HepG2 (cell line): ENCODE results near the gene ANXA2. TPM values are rescaled to one million over a fixed set of nuclear protein-coding genes. Genes with fewer than 3 reads are reported as not detected.

ENCODE experiments used
- ATAC-seq: fragments of 200-7000 bp; cut with Tn5 transposase; 3 replicates; pipeline ENCODE4 v1.9.1; 2020; ENCODE audit warnings: mild to moderate bottlenecking, moderate library complexity
- BruUV-seq: library from RNA; stranded (reverse); fragments of 400-500 nt; replicated peaks from 2 replicates; lab custom pipeline; 2021; lab: Mats Ljungman, UMichigan
- CTCF ChIA-PET: fragments of 300-600 bp; formaldehyde crosslinking; extraction: SDS; loops from one replicate; lab custom pipeline; 2021; ENCODE audit warnings: low total read pairs, inconsistent platforms, low intra/inter-chr PET ratio; lab: Yijun Ruan, JAX
- POLR2A ChIA-PET: fragments of 350-600 bp; sonication (Branson Sonifier 250); formaldehyde crosslinking; loops from one replicate; lab custom pipeline; 2020; ENCODE audit warnings: antibody characterized with exemption, inconsistent platforms; lab: Yijun Ruan, JAX
- DNase-seq: peaks from one replicate; pipeline ENCODE4 v3.0.0-alpha.2; 2015; ENCODE audit warnings: low spot score
- FAIRE-seq: peaks from 3 replicates; lab custom pipeline; 2011; peaks lifted over from hg19 to GRCh38; lab: Jason Lieb, UNC
- H2AFZ ChIP-seq: one replicate; pipeline ENCODE4 v1.6.1; 2011; ENCODE audit warnings: low read length, inconsistent platforms
- H3K27ac ChIP-seq: fragments of 300-600 bp; 3 replicates; pipeline ENCODE4 v1.8.0; 2011; ENCODE audit warnings: mixed run types, mild to moderate bottlenecking, mixed read lengths, low read length, inconsistent platforms; ENCODE audit not compliant: insufficient read depth; ENCODE audit errors: extremely low read length
- H3K27me3 ChIP-seq, 2 experiments: fragments of 200-600 bp in 1 of 2; 2 replicates in 1 of 2; 3 replicates in 1 of 2; pipeline versions ENCODE4 v1.6.0 to v1.8.0; 2011; ENCODE audit warnings: low read length in 2 of 2, mild to moderate bottlenecking in 2 of 2, moderate library complexity in 2 of 2, inconsistent platforms in 1 of 2; ENCODE audit not compliant: insufficient read depth in 2 of 2, control insufficient read depth in 1 of 2
- H3K36me3 ChIP-seq, 2 experiments: fragments of 200-600 bp in 1 of 2; replicated peaks in 1 of 2; 2 replicates in 1 of 2; 3 replicates in 1 of 2; pipeline versions ENCODE4 v1.5.1 to v1.8.0; 2011; ENCODE audit warnings: low read length in 2 of 2, inconsistent platforms in 1 of 2; ENCODE audit not compliant: insufficient read depth in 2 of 2, control insufficient read depth in 1 of 2
- H3K4me1 ChIP-seq: 2 replicates; pipeline ENCODE4 v1.5.1; 2012; ENCODE audit warnings: low read length, inconsistent platforms; ENCODE audit not compliant: insufficient read depth
- H3K4me2 ChIP-seq: 2 replicates; pipeline ENCODE4 v1.6.0; 2011; ENCODE audit warnings: low read depth, low read length, inconsistent platforms
- H3K4me3 ChIP-seq, 3 experiments: fragments of 200-600 bp in 1 of 3; sonication (generic), shearing (Covaris generic) in 1 of 3; replicated peaks in 1 of 3; 2 replicates each; pipeline ENCODE4 v1.5.1; 2011 to 2016; ENCODE audit warnings: low read length in 3 of 3, inconsistent platforms in 2 of 3, low read depth in 2 of 3, mild to moderate bottlenecking in 2 of 3, control low read depth in 1 of 3, mixed read lengths in 1 of 3; ENCODE audit not compliant: insufficient read depth in 1 of 3
- H3K79me2 ChIP-seq: one replicate; pipeline ENCODE4 v1.6.1; 2011; ENCODE audit warnings: low read length, inconsistent platforms; ENCODE audit not compliant: insufficient read depth
- H3K9ac ChIP-seq: 2 replicates; pipeline ENCODE4 v1.6.0; 2011; ENCODE audit warnings: mild to moderate bottlenecking, low read depth, low read length, inconsistent platforms; ENCODE audit not compliant: insufficient read depth
- H3K9me3 ChIP-seq: 2 replicates; pipeline ENCODE4 v1.5.1; 2012; ENCODE audit warnings: mild to moderate bottlenecking, low read length
- H4K20me1 ChIP-seq: 2 replicates; pipeline ENCODE4 v1.6.0; 2011; ENCODE audit warnings: inconsistent platforms, mild to moderate bottlenecking, low read length, moderate library complexity; ENCODE audit not compliant: insufficient read depth
- ETV5 ChIP-seq: IDR thresholded peaks from 2 replicates; pipeline ENCODE4 v1.6.1; 2018; ENCODE audit warnings: missing biosample characterization, missing genetic modification reagents, inconsistent platforms, borderline replicate concordance
- HNRNPL ChIP-seq: fragments of 200-400 bp; formaldehyde crosslinking; IDR thresholded peaks from 2 replicates; pipeline ENCODE4 v1.6.1; 2017; ENCODE audit warnings: mild to moderate bottlenecking, low read depth, low read length
- KDM6A ChIP-seq: IDR thresholded peaks from 2 replicates; pipeline ENCODE4 v1.6.1; 2016; ENCODE audit warnings: low read depth
- MXI1 ChIP-seq: IDR thresholded peaks from 3 replicates; pipeline ENCODE4 v1.6.1; 2012; ENCODE audit warnings: low read depth, low read length, inconsistent platforms, borderline replicate concordance
- MYNN ChIP-seq: sonication (generic); formaldehyde crosslinking; IDR thresholded peaks from 2 replicates; pipeline ENCODE4 v1.4.0; 2020; ENCODE audit warnings: mild to moderate bottlenecking, low read depth, missing genetic modification reagents
- SOX13 ChIP-seq, 3 experiments: fragments of 450-650 bp in 1 of 3; sonication (generic) in 1 of 3; formaldehyde crosslinking in 1 of 3; IDR thresholded peaks in 2 of 3; conservative IDR thresholded peaks in 1 of 3; 2 replicates each; pipeline versions ENCODE4 v1.5.0 to v1.6.1; 2016 to 2020; ENCODE audit warnings: antibody characterized with exemption in 1 of 3, mild to moderate bottlenecking in 1 of 3, missing compliant biosample characterization in 1 of 3, missing genetic modification reagents in 1 of 3, moderate library complexity in 1 of 3
- ZFP36L1 ChIP-seq: sonication (generic); formaldehyde crosslinking; IDR thresholded peaks from 2 replicates; pipeline ENCODE4 v1.8.0; 2022; ENCODE audit warnings: mild to moderate bottlenecking, missing genetic modification reagents, moderate library complexity
- ZNF546 ChIP-seq: sonication (generic); formaldehyde crosslinking; conservative IDR thresholded peaks from 2 replicates; pipeline ENCODE4 v1.8.1; 2023; ENCODE audit warnings: mild to moderate bottlenecking, missing genetic modification reagents
- WGBS: methylation state at CpG from one replicate; pipeline ENCODE4 v1.1.6; 2017; ENCODE audit warnings: low lambda C conversion rate; 5-methylcytosine and 5-hydroxymethylcytosine counted together
- in situ Hi-C: cut with HindIII; loops from 2 replicates; pipeline ENCODE4 v1.10.0; 2017; ENCODE audit warnings: low pct_unique_long_range_greater_than_20kb; ENCODE audit not compliant: extremely low pct_ligation_motif_present
- intact Hi-C: fragments of 100-400 bp; cut with micrococcal nuclease; formaldehyde crosslinking; loops from one replicate; pipeline ENCODE4 v1.10.0; 2022; ENCODE audit not compliant: unreplicated experiment
- polyA plus RNA-seq, 8 experiments: library from polyadenylated mRNA; depleted of rRNA in 3 of 8; stranded (reverse) in 7 of 8; unstranded in 1 of 8; fragments of >200 nt; fragmentation: Illumina TruSeq in 4 of 8; extraction: Trizol in 4 of 8; gene quantifications; 2 replicates each; pipeline versions ENCODE4 v1.2.1 to v1.2.3, GENCODE V29; 2011 to 2016; ENCODE audit warnings: low read depth in 4 of 8, missing spikeins in 1 of 8, mixed read lengths in 1 of 8; ENCODE audit not compliant: insufficient read depth in 1 of 8
- total RNA-seq, 5 experiments: library from RNA; depleted of rRNA; stranded (reverse); fragments of >200 nt; fragmentation: Illumina TruSeq; extraction: Trizol; gene quantifications; 2 replicates each; pipeline ENCODE4 v1.2.3, GENCODE V29; 2016; ENCODE audit warnings: low read depth in 1 of 5
- TF ChIP-seq, protein P1 (sequence below): sonication (generic); formaldehyde crosslinking; conservative IDR thresholded peaks from 2 replicates; pipeline ENCODE4 v1.4.0; 2020; ENCODE audit warnings: missing genetic modification reagents
- TF ChIP-seq, protein P2 (sequence below): sonication (generic); formaldehyde crosslinking; IDR thresholded peaks from 2 replicates; pipeline ENCODE4 v1.5.0; 2020; ENCODE audit warnings: mild to moderate bottlenecking, missing genetic modification reagents
- TF ChIP-seq, protein P3 (sequence below): sonication (generic); formaldehyde crosslinking; IDR thresholded peaks from 2 replicates; pipeline ENCODE4 v1.5.0; 2020; ENCODE audit warnings: missing genetic modification reagents, mild to moderate bottlenecking, borderline replicate concordance

The ANXA2 gene
- total and polyA plus RNA-seq, 2 of the 13 experiments (the other 11 are each of a cell fraction or from before 2014, with no cell fraction given): 196 to 613 TPM

DNA sequence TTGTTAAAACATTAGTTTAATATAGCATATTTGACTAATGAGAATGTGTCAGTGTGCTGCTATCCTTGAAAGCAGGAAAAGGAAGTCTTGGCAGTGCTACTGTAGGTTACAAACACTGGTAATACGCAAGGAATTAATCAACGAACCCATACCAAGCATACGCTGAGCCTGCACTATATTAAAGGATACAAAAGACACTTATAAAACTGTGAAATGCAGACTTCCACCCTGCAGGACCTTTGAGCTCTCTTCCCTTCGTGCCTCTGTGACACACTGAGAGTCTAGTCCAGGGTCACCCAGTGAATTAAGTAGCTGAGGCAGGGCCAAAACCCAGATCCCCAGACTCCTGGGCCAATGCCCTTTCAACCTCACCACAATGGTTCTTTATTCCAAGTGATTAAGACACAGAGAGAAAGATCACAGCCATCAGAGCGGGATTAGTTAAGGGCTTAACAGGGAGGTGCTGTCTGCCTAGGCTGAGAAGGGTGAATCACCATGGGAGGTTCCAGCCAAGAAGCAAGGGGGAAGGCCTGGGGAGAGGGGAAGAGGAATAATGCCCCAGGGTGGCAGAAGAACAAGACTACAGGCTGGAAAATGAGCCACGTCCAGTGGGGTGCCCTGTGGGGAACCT is 6.8 kb downstream of the ANXA2 start (continued):
- TF ChIP-seq, protein P1, sequence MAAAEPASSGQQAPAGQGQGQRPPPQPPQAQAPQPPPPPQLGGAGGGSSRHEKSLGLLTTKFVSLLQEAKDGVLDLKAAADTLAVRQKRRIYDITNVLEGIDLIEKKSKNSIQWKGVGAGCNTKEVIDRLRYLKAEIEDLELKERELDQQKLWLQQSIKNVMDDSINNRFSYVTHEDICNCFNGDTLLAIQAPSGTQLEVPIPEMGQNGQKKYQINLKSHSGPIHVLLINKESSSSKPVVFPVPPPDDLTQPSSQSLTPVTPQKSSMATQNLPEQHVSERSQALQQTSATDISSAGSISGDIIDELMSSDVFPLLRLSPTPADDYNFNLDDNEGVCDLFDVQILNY (CRISPR knock-in tag): no peak
- TF ChIP-seq KDM6A (no peak), ETV5 (no peak), SOX13 (IDR thresholded peaks at IDR 0.05) (no peak), SOX13 (CRISPR knock-in tag; conservative IDR thresholded peaks at IDR 0.05 in 1 of 2, IDR thresholded peaks at IDR 0.05 in 1 of 2) (peak in 1 of 2 experiments; percentile 77; a peak in 2 of 4 replicates), ZNF546 (CRISPR knock-in tag) (no peak)
- TF ChIP-seq, protein P2, sequence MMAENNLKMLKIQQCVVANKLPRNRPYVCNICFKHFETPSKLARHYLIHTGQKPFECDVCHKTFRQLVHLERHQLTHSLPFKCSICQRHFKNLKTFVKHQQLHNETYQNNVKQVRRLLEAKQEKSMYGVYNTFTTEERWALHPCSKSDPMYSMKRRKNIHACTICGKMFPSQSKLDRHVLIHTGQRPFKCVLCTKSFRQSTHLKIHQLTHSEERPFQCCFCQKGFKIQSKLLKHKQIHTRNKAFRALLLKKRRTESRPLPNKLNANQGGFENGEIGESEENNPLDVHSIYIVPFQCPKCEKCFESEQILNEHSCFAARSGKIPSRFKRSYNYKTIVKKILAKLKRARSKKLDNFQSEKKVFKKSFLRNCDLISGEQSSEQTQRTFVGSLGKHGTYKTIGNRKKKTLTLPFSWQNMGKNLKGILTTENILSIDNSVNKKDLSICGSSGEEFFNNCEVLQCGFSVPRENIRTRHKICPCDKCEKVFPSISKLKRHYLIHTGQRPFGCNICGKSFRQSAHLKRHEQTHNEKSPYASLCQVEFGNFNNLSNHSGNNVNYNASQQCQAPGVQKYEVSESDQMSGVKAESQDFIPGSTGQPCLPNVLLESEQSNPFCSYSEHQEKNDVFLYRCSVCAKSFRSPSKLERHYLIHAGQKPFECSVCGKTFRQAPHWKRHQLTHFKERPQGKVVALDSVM (CRISPR knock-in tag): no peak

DNA sequence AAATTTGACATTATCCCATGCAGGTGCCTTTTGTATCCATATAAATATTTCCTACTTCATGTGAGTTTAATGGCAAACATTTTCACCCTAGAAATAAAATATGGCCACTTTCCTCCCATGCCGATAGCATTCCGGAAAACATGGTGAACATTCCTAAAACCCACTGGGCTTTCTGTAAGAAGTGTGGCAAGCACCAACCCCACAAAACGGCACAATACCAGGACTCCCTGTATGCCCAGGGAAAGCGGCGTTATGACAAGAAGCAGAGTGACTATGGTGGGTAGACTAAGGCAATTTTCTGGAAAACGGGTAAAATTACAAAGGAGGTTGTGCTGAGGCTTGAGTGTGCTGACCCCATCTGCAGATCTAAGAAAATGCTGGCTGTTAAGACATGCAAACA is 7.6 kb downstream of the ANXA2 start:
- no TSS peak for BruUV-seq
- CTCF ChIA-PET: no interaction called here
- POLR2A ChIA-PET: interaction anchor here (1.0 to 6.1 kb wide), 4 partner anchors 11 to 16 kb away, joined by 3 to 117 read pairs (median 8); no protein-coding TSS in a partner anchor
- peaks cover 90% of the 10 kb centered on the region for H3K4me1 ChIP-seq
- WGBS: 92% methylated on average over 6 of the region's 6 CpGs
- no peak overlapping the region for H3K4me3 ChIP-seq
- TF ChIP-seq MYNN (CRISPR knock-in tag) (no peak), MXI1 (no peak), HNRNPL (no peak), ZFP36L1 (CRISPR knock-in tag) (0 out of 2 replicates have a peak, but pooled peaks have one; percentile 10)
- TF ChIP-seq, protein P3, sequence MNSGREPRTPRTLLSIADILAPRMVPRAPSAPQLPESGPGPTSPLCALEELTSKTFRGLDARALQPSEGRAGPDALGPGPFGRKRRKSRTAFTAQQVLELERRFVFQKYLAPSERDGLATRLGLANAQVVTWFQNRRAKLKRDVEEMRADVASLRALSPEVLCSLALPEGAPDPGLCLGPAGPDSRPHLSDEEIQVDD (CRISPR knock-in tag): no peak
- H3K4me2 ChIP-seq: peak overlapping the region; percentile 59
- FAIRE-seq (no peak), ATAC-seq (no peak), DNase-seq (no peak)
- H2AFZ ChIP-seq: no peak overlapping the region
- H3K79me2 ChIP-seq: peaks cover 77% of the 10 kb centered on the region
- H3K27me3 ChIP-seq: no peaks in the 10 kb centered on the region
- intact Hi-C loops: loop anchor here (5.0 kb wide), 2 partner anchors 52 to 87 kb away; partner anchors contain the start of gene ICE2
- H3K36me3 ChIP-seq: peaks cover 1 to 8% of the 10 kb centered on the region in 2 experiments; a peak in 3 of 5 replicates
- in situ Hi-C loops: no loop called here
- H3K9me3 ChIP-seq: no peaks in the 10 kb centered on the region
- H4K20me1 ChIP-seq: no peaks in the 10 kb centered on the region
- H3K27ac ChIP-seq: peak overlapping the region; percentile 96
- peak overlapping the region; percentile 79 for H3K9ac ChIP-seq
